SU-DHL-6 (cell line): Measurements from ENCODE around the gene SELENBP1.

Experiments
- H2AFZ ChIP-seq: fragments of 200-600 bp; sonication (generic); 2 replicates; pipeline ENCODE4 v1.6.1; 2014; ENCODE audit warnings: low read depth, mild to moderate bottlenecking, moderate library complexity, mixed read lengths, antibody characterized with exemption, low read length; ENCODE audit not compliant: severe bottlenecking
- H3F3A ChIP-seq: fragments of 200-600 bp; shearing (Covaris generic); 2 replicates; pipeline ENCODE4 v1.6.0; 2016; ENCODE audit warnings: antibody characterized with exemption, mild to moderate bottlenecking; ENCODE audit not compliant: insufficient read depth
- H3K27ac ChIP-seq: fragments of 200-600 bp; sonication (generic); 2 replicates; pipeline ENCODE4 v1.5.1; 2016; ENCODE audit warnings: low read depth, mild to moderate bottlenecking, low read length, moderate library complexity, mixed read lengths
- H3K27me3 ChIP-seq: fragments of 200-600 bp; sonication (generic), shearing (Covaris generic); 2 replicates; pipeline ENCODE4 v1.6.0; 2014; ENCODE audit warnings: mild to moderate bottlenecking, low read length
- H3K36me3 ChIP-seq: fragments of 200-600 bp; sonication (generic); 2 replicates; pipeline ENCODE4 v1.6.1; 2014; ENCODE audit warnings: mild to moderate bottlenecking, low read length, mixed read lengths
- H3K4me2 ChIP-seq: fragments of 300-600, 200-600 bp; shearing (Covaris generic), sonication (generic); 2 replicates; pipeline ENCODE4 v1.6.0; 2014; ENCODE audit warnings: low read length, low read depth, mild to moderate bottlenecking; ENCODE audit not compliant: poor library complexity, severe bottlenecking
- H3K4me3 ChIP-seq: fragments of 200-600 bp; sonication (generic); 2 replicates; pipeline ENCODE4 v1.5.1; 2014; ENCODE audit warnings: antibody characterized with exemption, low read length, mild to moderate bottlenecking, mixed read lengths; ENCODE audit not compliant: insufficient read depth, poor library complexity, severe bottlenecking
- H3K79me2 ChIP-seq: fragments of 200-600 bp; sonication (generic); 2 replicates; pipeline ENCODE4 v1.6.1; 2014; ENCODE audit warnings: mild to moderate bottlenecking, low read length, moderate library complexity; ENCODE audit not compliant: insufficient read depth
- H3K9ac ChIP-seq: fragments of 200-600 bp; sonication (generic); 2 replicates; pipeline ENCODE4 v1.7.0; 2014; ENCODE audit warnings: mild to moderate bottlenecking, low read length
- H3K9me2 ChIP-seq: fragments of 200-600 bp; sonication (generic); replicated peaks from 2 replicates; pipeline ENCODE4 v1.6.1; 2014; ENCODE audit warnings: low read length; ENCODE audit not compliant: insufficient read depth
- H3K9me3 ChIP-seq: fragments of 200-600 bp; sonication (generic); 2 replicates; pipeline ENCODE4 v1.6.1; 2014; ENCODE audit warnings: low read length, mixed read lengths; ENCODE audit not compliant: insufficient read depth
- H4K20me1 ChIP-seq: fragments of 200-600 bp; sonication (generic); 2 replicates; pipeline ENCODE4 v1.6.1; 2014; ENCODE audit warnings: low read depth, mild to moderate bottlenecking, antibody characterized with exemption, low read length, moderate library complexity, mixed read lengths
- EZH2phosphoT487 ChIP-seq: fragments of 200-600 bp; sonication (generic), shearing (Covaris generic); conservative IDR thresholded peaks from 2 replicates; pipeline ENCODE4 v1.6.1; 2018; ENCODE audit warnings: mild to moderate bottlenecking, antibody characterized with exemption, low read length, moderate library complexity, mixed read lengths
- TF ChIP-seq, protein P1 (sequence below): fragments of 200-600 bp; sonication (generic); IDR thresholded peaks from one replicate; pipeline ENCODE4 v1.5.1; 2017; ENCODE audit warnings: antibody characterized with exemption, mild to moderate bottlenecking, low read length, moderate library complexity; ENCODE audit not compliant: insufficient read depth, poor library complexity, severe bottlenecking

Gene SELENBP1

DNA sequence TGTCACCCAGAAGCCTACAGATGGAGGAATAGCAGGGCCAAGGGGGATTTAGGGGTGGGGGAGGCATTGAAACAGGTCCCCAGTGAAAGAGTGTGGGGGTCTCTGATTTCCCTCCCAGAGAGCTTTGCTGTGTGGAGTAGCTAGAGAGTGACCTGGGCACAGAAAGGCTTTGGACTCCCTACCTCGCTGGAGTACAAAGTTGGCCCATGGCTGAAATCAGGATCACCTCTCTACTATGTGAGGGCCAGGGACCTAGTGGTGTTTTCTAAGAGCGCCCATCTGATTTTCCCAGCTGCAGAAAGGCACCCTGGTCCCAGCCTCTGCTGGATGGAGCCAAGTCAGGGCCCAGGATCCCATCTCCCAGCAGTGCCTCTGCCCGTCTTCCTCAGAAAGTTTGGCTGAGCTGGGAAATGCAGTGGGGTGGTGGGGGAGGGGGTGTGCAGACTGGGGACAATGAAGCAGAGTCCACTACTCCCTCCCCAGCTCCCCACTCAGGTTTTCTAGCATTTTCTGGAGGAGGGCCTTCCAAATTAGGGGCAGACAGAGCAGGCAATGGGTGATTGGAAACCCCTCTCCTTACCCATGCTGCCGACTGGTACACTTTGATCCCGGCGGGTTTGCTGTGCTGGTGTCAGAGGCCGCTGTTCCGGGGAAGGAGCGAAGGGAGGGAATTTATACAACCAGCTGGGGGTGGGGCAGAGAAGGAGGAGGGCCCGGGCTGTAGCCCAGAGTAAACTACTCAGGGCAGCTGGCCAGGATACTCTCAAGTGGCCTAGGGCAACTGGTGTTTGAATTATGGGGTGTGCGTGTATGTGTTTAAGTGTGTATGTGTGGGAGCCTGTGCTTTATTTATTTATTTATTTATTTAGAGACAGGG lies at the start of gene SELENBP1:
SELENBP1 (minus strand) TSS at position 648 of the 877 bp plus-strand sequence; CDS start at position 584, 64 bp downstream.
- H3K36me3 ChIP-seq = no peaks in the 10 kb centered on the region
- no peak within 1 kb of the TSS for H2AFZ ChIP-seq
- H3K27me3 ChIP-seq = no peaks in the 10 kb centered on the region
- H3K79me2 ChIP-seq = no peaks in the 10 kb centered on the region
- no peak within 1 kb of the TSS for H3K27ac ChIP-seq
- no peaks in the 10 kb centered on the region for H3K9me3 ChIP-seq
- H3K9me2 ChIP-seq = no peaks in the 10 kb centered on the region
- no peaks in the 10 kb centered on the region for H4K20me1 ChIP-seq
- no peak for TF ChIP-seq EZH2phosphoT487
- TF ChIP-seq, protein P1, sequence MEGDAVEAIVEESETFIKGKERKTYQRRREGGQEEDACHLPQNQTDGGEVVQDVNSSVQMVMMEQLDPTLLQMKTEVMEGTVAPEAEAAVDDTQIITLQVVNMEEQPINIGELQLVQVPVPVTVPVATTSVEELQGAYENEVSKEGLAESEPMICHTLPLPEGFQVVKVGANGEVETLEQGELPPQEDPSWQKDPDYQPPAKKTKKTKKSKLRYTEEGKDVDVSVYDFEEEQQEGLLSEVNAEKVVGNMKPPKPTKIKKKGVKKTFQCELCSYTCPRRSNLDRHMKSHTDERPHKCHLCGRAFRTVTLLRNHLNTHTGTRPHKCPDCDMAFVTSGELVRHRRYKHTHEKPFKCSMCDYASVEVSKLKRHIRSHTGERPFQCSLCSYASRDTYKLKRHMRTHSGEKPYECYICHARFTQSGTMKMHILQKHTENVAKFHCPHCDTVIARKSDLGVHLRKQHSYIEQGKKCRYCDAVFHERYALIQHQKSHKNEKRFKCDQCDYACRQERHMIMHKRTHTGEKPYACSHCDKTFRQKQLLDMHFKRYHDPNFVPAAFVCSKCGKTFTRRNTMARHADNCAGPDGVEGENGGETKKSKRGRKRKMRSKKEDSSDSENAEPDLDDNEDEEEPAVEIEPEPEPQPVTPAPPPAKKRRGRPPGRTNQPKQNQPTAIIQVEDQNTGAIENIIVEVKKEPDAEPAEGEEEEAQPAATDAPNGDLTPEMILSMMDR = no peak
- no peak within 1 kb of the TSS for H3K4me2 ChIP-seq
- no peaks in the 10 kb centered on the region for H3F3A ChIP-seq
- H3K9ac ChIP-seq = no peak within 1 kb of the TSS
- H3K4me3 ChIP-seq = no peak within 1 kb of the TSS

DNA sequence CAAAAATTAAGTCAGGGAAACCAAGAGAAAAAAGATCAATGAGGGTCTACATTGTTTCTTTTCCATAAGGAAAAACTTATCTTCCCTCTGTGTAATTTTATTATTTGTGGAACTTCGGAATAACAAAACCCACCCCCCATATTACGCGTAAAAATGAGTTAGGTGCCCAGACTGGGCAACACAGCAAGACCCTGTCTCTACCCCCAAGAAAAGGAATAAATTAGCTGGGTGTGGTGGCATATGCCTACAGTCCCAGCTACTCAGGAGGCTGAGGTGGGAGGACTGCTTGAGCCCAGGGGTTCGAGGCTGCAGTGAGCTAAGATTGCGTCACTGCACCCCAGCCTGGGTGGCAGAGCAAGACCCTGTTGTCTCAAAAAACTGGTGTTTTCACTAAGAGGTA lies 47.3 kb upstream of the SELENBP1 start:
- Histone ChIP-seq H3K4me3 (no peak overlapping the region), H2AFZ (no peak overlapping the region), H3K27ac (no peak overlapping the region), H3K79me2 (no peaks in the 10 kb centered on the region; the same call in 1 of the 2 replicates), H4K20me1 (no peaks in the 10 kb centered on the region), H3K9me3 (no peaks in the 10 kb centered on the region), H3F3A (peaks cover 6% of the 10 kb centered on the region; the same call in 1 of the 2 replicates), H3K9ac (no peak overlapping the region), H3K4me2 (no peak overlapping the region), H3K27me3 (no peaks in the 10 kb centered on the region), H3K9me2 (no peaks in the 10 kb centered on the region), H3K36me3 (peaks cover 42% of the 10 kb centered on the region)
- TF ChIP-seq, protein P1 = no peak
- no peak for TF ChIP-seq EZH2phosphoT487

DNA sequence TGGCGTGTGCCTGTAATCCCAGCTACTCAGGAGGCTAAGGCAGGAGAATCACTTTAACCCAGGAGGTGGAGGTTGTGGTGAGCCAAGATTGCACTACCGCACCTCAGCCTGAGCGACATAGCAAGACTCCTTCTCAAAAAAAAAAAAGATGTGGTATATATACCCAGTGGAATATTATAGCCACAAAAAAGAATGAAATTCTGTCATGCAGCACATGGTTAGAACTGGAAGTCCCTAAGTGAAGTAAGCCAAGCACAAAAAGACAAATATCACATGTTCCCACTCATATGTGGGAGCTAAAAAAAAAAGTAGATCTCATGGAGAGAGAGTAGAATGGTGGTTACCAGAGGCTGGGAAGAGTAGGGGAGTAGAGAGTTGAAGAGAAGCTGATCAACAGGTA lies 45.6 kb upstream of the SELENBP1 start:
- H3K36me3 ChIP-seq = peaks cover 37% of the 10 kb centered on the region
- TF ChIP-seq EZH2phosphoT487 = no peak
- TF ChIP-seq, protein P1 = no peak
- no peaks in the 10 kb centered on the region for H3K27me3 ChIP-seq
- no peak overlapping the region for H3K9ac ChIP-seq
- peaks cover 6% of the 10 kb centered on the region; the same call in 1 of the 2 replicates for H3F3A ChIP-seq
- no peaks in the 10 kb centered on the region for H3K9me3 ChIP-seq
- H3K4me3 ChIP-seq = no peak overlapping the region
- no peaks in the 10 kb centered on the region for H4K20me1 ChIP-seq
- H3K27ac ChIP-seq = no peak overlapping the region
- H3K79me2 ChIP-seq = no peaks in the 10 kb centered on the region; the same call in 1 of the 2 replicates
- H3K9me2 ChIP-seq = no peaks in the 10 kb centered on the region
- H2AFZ ChIP-seq = no peak overlapping the region
- no peak overlapping the region for H3K4me2 ChIP-seq
